Neural cell (in vitro differentiated cells): ENCODE data around the gene CD247. TPM values are rescaled to one million over a fixed set of nuclear protein-coding genes. Genes with fewer than 3 reads are reported as not detected.

Source experiments
- H2AFZ ChIP-seq: fragments of 200-600, 300-800 bp; sonication (generic), shearing (Covaris generic); 2 replicates; pipeline ENCODE4 v1.6.0; 2014; ENCODE audit warnings: low read depth, mild to moderate bottlenecking, antibody characterized with exemption, low read length, moderate library complexity
- H3F3A ChIP-seq: fragments of 200-600 bp; shearing (Covaris generic); 2 replicates; pipeline ENCODE4 v1.6.1; 2016; ENCODE audit warnings: mild to moderate bottlenecking, moderate library complexity, mixed read lengths, antibody characterized with exemption, low read length; ENCODE audit not compliant: insufficient read depth, poor library complexity, severe bottlenecking
- H3K27ac ChIP-seq: fragments of 200-600, 300-800 bp; sonication (generic), shearing (Covaris generic); 2 replicates; pipeline ENCODE4 v1.5.1; 2014; ENCODE audit warnings: mild to moderate bottlenecking, low read length, moderate library complexity
- H3K27me3 ChIP-seq: fragments of 300-800, 200-600 bp; sonication (generic), shearing (Covaris generic); 2 replicates; pipeline ENCODE4 v1.6.0; 2014; ENCODE audit warnings: mild to moderate bottlenecking, low read depth, low read length, moderate library complexity; ENCODE audit not compliant: insufficient read depth
- H3K36me3 ChIP-seq: fragments of 300-800, 200-600 bp; sonication (generic), shearing (Covaris generic); 2 replicates; pipeline ENCODE4 v1.5.1; 2014; ENCODE audit warnings: mild to moderate bottlenecking, antibody characterized with exemption, low read length, moderate library complexity; ENCODE audit not compliant: insufficient read depth
- H3K4me2 ChIP-seq: fragments of 300-800, 200-600 bp; sonication (generic), shearing (Covaris generic); 2 replicates; pipeline ENCODE4 v1.6.0; 2014; ENCODE audit warnings: mild to moderate bottlenecking, low read length
- H3K4me3 ChIP-seq: fragments of 300-800, 200-600 bp; sonication (generic), shearing (Covaris generic); 2 replicates; pipeline ENCODE4 v1.5.1; 2014; ENCODE audit warnings: mild to moderate bottlenecking, low read length, moderate library complexity
- H3K79me2 ChIP-seq: fragments of 200-600 bp; shearing (Covaris generic); replicated peaks from 2 replicates; pipeline ENCODE4 v1.6.0; 2014; ENCODE audit warnings: mild to moderate bottlenecking, low read length, moderate library complexity; ENCODE audit not compliant: insufficient read depth
- H3K9ac ChIP-seq: fragments of 300-800, 200-600 bp; sonication (generic), shearing (Covaris generic); 2 replicates; pipeline ENCODE4 v1.6.1; 2016; ENCODE audit warnings: mild to moderate bottlenecking, low read length, mixed read lengths
- H3K9me2 ChIP-seq: fragments of 200-600 bp; shearing (Covaris generic); 2 replicates; pipeline ENCODE4 v1.6.1; 2016; ENCODE audit warnings: mild to moderate bottlenecking, low read length, mixed read lengths; ENCODE audit not compliant: insufficient read depth
- H3K9me3 ChIP-seq: fragments of 200-600, 300-800 bp; sonication (generic), shearing (Covaris generic); 2 replicates; pipeline ENCODE4 v1.6.1; 2016; ENCODE audit warnings: mild to moderate bottlenecking, mixed run types, low read length, moderate library complexity, mixed read lengths
- H4K20me1 ChIP-seq: fragments of 200-600 bp; shearing (Covaris generic); 2 replicates; pipeline ENCODE4 v1.6.1; 2016; ENCODE audit warnings: mild to moderate bottlenecking, mixed run types; ENCODE audit not compliant: insufficient read depth
- EP300 ChIP-seq: fragments of 450-650 bp; conservative IDR thresholded peaks from 2 replicates; pipeline ENCODE4 v1.6.1; 2014; ENCODE audit warnings: antibody characterized with exemption, mild to moderate bottlenecking, moderate library complexity; ENCODE audit not compliant: poor library complexity, severe bottlenecking
- EZH2 ChIP-seq: fragments of 200-600, 300-800 bp; shearing (Covaris generic), sonication (generic); IDR thresholded peaks from 2 replicates; pipeline ENCODE4 v1.6.1; 2014; ENCODE audit warnings: antibody characterized with exemption, low read length, borderline replicate concordance, mild to moderate bottlenecking; ENCODE audit not compliant: insufficient read depth, poor library complexity, severe bottlenecking
- MXI1 ChIP-seq: fragments of 450-650 bp; conservative IDR thresholded peaks from 2 replicates; pipeline ENCODE4 v1.6.1; 2014; ENCODE audit warnings: antibody characterized with exemption, mild to moderate bottlenecking; ENCODE audit not compliant: poor library complexity, severe bottlenecking
- POLR2AphosphoS5 ChIP-seq: IDR thresholded peaks from 2 replicates; pipeline ENCODE4 v1.6.1; 2012
- RAD21 ChIP-seq: fragments of 450-650 bp; conservative IDR thresholded peaks from 2 replicates; pipeline ENCODE4 v1.6.1; 2014; ENCODE audit warnings: antibody characterized with exemption, mild to moderate bottlenecking, moderate library complexity
- SMC3 ChIP-seq: fragments of 450-650 bp; conservative IDR thresholded peaks from 2 replicates; pipeline ENCODE4 v1.6.1; 2014; ENCODE audit warnings: antibody characterized with exemption, mild to moderate bottlenecking, moderate library complexity; ENCODE audit not compliant: poor library complexity
- TAF1 ChIP-seq: IDR thresholded peaks from 2 replicates; pipeline ENCODE4 v1.6.1; 2012; ENCODE audit warnings: low read depth
- polyA plus RNA-seq: library from polyadenylated mRNA; depleted of rRNA; stranded (reverse); fragments of >200 nt; gene quantifications from 2 replicates; pipeline ENCODE4 v1.2.3, GENCODE V29; 2014
- TF ChIP-seq, protein P1 (sequence below): fragments of 450-650 bp; IDR thresholded peaks from 2 replicates; pipeline ENCODE4 v1.5.1; 2014; ENCODE audit warnings: antibody characterized with exemption, mild to moderate bottlenecking, moderate library complexity; ENCODE audit not compliant: poor library complexity, severe bottlenecking
- TF ChIP-seq, protein P2 (sequence below): IDR thresholded peaks from 2 replicates; pipeline ENCODE4 v1.6.1; 2012; ENCODE audit warnings: borderline replicate concordance

CD247 gene
- polyA plus RNA-seq, 1 donor from 2014 or later: not detected

- Histone ChIP-seq H3K9me2 (no peaks in the 10 kb centered on the region), H3K36me3 (no peaks in the 10 kb centered on the region), H3K79me2 (no peaks in the 10 kb centered on the region), H3K9ac (no peak overlapping the region), H2AFZ (no peak overlapping the region), H3K27ac (no peak overlapping the region), H3K4me3 (no peak overlapping the region), H3K27me3 (no peaks in the 10 kb centered on the region), H3F3A (no peaks in the 10 kb centered on the region), H3K9me3 (no peaks in the 10 kb centered on the region), H3K4me2 (no peak overlapping the region), H4K20me1 (no peaks in the 10 kb centered on the region)
- TF ChIP-seq, protein P1, sequence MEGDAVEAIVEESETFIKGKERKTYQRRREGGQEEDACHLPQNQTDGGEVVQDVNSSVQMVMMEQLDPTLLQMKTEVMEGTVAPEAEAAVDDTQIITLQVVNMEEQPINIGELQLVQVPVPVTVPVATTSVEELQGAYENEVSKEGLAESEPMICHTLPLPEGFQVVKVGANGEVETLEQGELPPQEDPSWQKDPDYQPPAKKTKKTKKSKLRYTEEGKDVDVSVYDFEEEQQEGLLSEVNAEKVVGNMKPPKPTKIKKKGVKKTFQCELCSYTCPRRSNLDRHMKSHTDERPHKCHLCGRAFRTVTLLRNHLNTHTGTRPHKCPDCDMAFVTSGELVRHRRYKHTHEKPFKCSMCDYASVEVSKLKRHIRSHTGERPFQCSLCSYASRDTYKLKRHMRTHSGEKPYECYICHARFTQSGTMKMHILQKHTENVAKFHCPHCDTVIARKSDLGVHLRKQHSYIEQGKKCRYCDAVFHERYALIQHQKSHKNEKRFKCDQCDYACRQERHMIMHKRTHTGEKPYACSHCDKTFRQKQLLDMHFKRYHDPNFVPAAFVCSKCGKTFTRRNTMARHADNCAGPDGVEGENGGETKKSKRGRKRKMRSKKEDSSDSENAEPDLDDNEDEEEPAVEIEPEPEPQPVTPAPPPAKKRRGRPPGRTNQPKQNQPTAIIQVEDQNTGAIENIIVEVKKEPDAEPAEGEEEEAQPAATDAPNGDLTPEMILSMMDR: no peak
- TF ChIP-seq TAF1 (no peak), MXI1 (no peak), SMC3 (no peak), EZH2 (no peak), EP300 (no peak), POLR2AphosphoS5 (no peak), RAD21 (no peak)
- TF ChIP-seq, protein P2, sequence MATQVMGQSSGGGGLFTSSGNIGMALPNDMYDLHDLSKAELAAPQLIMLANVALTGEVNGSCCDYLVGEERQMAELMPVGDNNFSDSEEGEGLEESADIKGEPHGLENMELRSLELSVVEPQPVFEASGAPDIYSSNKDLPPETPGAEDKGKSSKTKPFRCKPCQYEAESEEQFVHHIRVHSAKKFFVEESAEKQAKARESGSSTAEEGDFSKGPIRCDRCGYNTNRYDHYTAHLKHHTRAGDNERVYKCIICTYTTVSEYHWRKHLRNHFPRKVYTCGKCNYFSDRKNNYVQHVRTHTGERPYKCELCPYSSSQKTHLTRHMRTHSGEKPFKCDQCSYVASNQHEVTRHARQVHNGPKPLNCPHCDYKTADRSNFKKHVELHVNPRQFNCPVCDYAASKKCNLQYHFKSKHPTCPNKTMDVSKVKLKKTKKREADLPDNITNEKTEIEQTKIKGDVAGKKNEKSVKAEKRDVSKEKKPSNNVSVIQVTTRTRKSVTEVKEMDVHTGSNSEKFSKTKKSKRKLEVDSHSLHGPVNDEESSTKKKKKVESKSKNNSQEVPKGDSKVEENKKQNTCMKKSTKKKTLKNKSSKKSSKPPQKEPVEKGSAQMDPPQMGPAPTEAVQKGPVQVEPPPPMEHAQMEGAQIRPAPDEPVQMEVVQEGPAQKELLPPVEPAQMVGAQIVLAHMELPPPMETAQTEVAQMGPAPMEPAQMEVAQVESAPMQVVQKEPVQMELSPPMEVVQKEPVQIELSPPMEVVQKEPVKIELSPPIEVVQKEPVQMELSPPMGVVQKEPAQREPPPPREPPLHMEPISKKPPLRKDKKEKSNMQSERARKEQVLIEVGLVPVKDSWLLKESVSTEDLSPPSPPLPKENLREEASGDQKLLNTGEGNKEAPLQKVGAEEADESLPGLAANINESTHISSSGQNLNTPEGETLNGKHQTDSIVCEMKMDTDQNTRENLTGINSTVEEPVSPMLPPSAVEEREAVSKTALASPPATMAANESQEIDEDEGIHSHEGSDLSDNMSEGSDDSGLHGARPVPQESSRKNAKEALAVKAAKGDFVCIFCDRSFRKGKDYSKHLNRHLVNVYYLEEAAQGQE: no peak
These were observed 28.6 kb upstream of the CD247 start for GRCh38 chr1:167546935-167547334.

GRCh38 chr1:167545349-167545748 is 27.0 kb upstream of the CD247 start:
- no peak overlapping the region for H3K27ac ChIP-seq

More at GRCh38 chr1:167545349-167545748, 27.0 kb upstream of the CD247 start:
- H3K9me3 ChIP-seq: no peaks in the 10 kb centered on the region
- no peaks in the 10 kb centered on the region for H3K79me2 ChIP-seq
- no peaks in the 10 kb centered on the region for H3K9me2 ChIP-seq
- no peaks in the 10 kb centered on the region for H3F3A ChIP-seq
- no peaks in the 10 kb centered on the region for H3K36me3 ChIP-seq
- no peak overlapping the region for H3K4me2 ChIP-seq
- H3K4me3 ChIP-seq: no peak overlapping the region
- H3K27me3 ChIP-seq: no peaks in the 10 kb centered on the region
- no peak overlapping the region for H2AFZ ChIP-seq
- no peaks in the 10 kb centered on the region for H4K20me1 ChIP-seq
- no peak overlapping the region for H3K9ac ChIP-seq
- TF ChIP-seq POLR2AphosphoS5 (no peak), SMC3 (no peak), EZH2 (no peak), TAF1 (no peak), RAD21 (no peak), EP300 (no peak), MXI1 (no peak)
- TF ChIP-seq, protein P1: no peak
- TF ChIP-seq, protein P2: no peak
